Fibroblast of villous mesenchyme (primary cell): Measurements from ENCODE around the gene MPRIP. TPM values are rescaled to one million over a fixed set of nuclear protein-coding genes. Genes with fewer than 3 reads are reported as not detected.

ENCODE experiments used
- DNase-seq: peaks from one replicate; pipeline ENCODE4 v3.0.0-alpha.2; 2010; ENCODE audit warnings: low read depth
- H3K4me3 ChIP-seq: 2 replicates; pipeline ENCODE4 v1.5.1; 2011; ENCODE audit warnings: low read depth, mild to moderate bottlenecking, low read length
- CTCF ChIP-seq: IDR thresholded peaks from 2 replicates; pipeline ENCODE4 v1.5.1; 2012; ENCODE audit warnings: low read depth, mild to moderate bottlenecking, low read length; ENCODE audit not compliant: insufficient read depth
- total RNA-seq: library from RNA; depleted of rRNA; stranded (reverse); fragments of >200 nt; gene quantifications from 2 replicates; pipeline ENCODE4 v1.2.3, GENCODE V29; 2012

Gene MPRIP
- total RNA-seq, 1 donor, result 178 TPM

- no peak for DNase-seq
- no peak for TF ChIP-seq CTCF
Measured at GRCh38 chr17:17161759-17162158, 119.5 kb downstream of the MPRIP start.

GRCh38 chr17:17164156-17164555 lies 121.9 kb downstream of the MPRIP start:
- DNase-seq, result no peak
- no peak for TF ChIP-seq CTCF
- H3K4me3 ChIP-seq, result no peak overlapping the region

More at GRCh38 chr17:17161759-17162158, 119.5 kb downstream of the MPRIP start:
- no peak overlapping the region for H3K4me3 ChIP-seq

- H3K4me3 ChIP-seq, result no peak overlapping the region
- DNase-seq, result no peak
- no peak for TF ChIP-seq CTCF
Measured at GRCh38 chr17:17164676-17165075, 122.4 kb downstream of the MPRIP start.

- no peak for TF ChIP-seq CTCF
- DNase-seq, result no peak
- H3K4me3 ChIP-seq, result no peak overlapping the region
Measured at GRCh38 chr17:17165666-17166308, 123.5 kb downstream of the MPRIP start.

GRCh38 chr17:17166446-17166845 lies 124.2 kb downstream of the MPRIP start:
- TF ChIP-seq CTCF, result no peak
- H3K4me3 ChIP-seq, result no peak overlapping the region
- DNase-seq, result no peak

- DNase-seq, result no peak
Measured at GRCh38 chr17:17167356-17167755, 125.1 kb downstream of the MPRIP start.

More at GRCh38 chr17:17167356-17167755, 125.1 kb downstream of the MPRIP start:
- no peak for TF ChIP-seq CTCF
- H3K4me3 ChIP-seq, result no peak overlapping the region
